EH (cell line): Measurements from ENCODE around the gene KIF26B.

ENCODE experiments used
- DNase-seq: peaks from one replicate; pipeline ENCODE4 v3.0.0-alpha.2; 2015; ENCODE audit warnings: low read depth

The KIF26B gene

DNA sequence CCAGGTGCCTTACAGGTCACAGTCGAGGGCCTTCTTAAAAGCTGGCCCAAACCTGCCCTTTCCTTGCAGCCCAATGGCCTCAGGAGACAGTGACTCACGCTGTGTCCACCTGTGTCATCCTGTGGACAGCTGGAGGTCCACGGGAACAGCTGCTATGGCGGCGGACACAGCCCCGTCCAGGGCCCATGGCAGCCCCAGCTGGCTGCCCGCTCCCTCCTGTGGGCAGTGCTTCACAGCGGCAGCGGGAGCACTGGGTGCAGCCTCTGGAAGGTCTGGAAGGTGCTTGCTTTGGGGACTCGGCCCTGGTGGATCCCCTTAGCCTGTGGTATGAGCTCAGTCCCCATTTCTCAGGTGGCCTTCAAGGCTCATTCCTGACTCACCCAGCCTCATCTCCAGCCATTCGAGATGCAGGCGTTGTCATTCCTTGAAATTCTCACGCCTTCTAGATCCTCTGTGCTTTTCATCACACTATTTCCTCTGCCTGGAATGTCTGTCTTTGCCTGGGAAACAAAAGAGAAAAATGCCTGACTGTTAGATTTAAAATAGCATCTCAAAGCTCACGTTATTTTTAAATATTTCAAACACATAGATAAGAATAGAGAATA is 86.8 kb downstream of the KIF26B start:
- no peak for DNase-seq

DNA sequence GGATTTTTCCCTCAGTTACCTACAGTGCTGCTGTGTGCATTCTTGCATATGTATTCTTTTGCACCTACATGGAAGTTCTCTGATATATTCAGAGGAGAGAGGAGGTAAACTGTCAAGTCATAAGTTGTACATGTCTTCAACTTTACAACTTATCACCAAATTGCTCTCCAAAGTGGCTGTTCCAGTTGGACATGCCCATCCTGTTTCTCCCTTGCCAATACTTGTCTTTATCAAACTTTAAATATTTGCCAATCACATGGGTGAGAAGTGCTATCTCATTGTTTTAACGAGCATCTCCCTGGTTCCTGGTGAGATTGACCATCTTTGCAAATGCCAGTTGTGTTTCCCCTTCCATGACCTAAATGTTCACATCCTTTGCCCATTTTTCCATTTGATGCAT is 88.2 kb downstream of the KIF26B start:
- no peak for DNase-seq

DNA sequence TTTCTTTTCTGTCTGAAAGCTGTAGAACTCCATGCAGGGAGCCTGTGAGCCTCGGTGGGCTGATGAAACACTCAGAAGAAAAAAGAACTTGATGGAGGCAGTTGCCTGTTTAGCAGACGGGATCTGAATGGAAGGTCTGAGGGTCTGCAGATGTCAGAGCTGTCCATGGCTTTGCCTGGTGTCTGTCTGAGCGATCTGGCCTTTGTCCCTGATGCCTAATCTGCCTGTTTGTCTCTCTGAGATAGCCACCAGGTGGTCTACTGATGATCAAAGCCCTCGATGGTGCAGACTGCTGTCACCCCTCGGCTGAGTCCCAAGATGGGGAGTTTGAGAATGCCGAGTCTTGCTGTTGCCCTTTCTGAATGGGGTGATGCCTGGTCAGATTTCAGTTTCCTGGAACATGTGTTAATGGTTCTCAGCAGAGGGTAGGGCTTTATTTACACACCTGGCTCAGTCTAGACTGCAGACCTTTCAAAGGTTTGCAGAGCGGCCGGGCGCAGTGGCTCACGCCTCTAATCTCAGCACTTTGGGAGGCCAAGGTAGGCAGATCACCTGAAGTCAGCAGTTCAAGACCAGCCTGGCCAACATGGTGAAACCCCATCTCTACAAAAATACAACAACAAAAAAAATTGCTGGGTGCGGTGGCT is 90.4 kb downstream of the KIF26B start:
- no peak for DNase-seq

DNA sequence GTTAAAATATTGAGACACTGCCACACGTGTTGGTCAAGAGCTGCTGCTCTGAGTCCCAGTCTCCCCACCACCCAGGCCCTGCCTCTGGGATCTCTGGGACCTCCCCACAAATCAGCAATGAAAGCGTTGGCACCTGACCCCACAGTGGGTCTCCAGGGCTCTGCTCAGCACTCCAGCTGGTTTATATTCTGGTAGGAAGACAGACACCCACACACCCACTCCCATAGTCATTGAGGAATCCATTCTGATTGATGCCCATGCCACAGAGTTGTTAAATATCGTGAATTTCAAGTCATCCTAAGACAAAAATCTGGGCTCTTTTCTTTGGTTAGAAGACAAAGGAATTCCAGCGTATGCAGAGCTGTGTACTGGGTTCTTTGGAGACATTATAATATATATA is 91.6 kb downstream of the KIF26B start:
- DNase-seq, result no peak

DNA sequence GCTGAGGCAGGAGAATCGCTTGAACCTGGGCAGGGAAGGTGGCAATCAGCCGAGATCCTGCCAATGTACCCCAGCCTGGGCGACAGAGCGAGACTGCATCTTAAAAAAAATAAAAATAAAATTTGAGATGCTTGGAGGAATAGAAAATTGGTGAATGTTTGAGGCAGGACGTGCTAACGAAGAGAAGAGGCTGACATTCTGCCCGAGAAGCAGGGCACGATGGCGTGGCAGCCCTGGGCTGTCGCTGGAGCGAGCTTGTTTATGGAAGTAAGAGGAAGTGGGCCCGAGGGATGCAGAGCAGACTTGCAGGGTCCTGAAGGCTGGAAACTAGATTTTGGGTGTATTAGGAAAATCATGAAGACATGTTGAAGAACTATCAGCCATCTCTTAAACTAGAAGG is 92.6 kb downstream of the KIF26B start:
- no peak for DNase-seq

DNA sequence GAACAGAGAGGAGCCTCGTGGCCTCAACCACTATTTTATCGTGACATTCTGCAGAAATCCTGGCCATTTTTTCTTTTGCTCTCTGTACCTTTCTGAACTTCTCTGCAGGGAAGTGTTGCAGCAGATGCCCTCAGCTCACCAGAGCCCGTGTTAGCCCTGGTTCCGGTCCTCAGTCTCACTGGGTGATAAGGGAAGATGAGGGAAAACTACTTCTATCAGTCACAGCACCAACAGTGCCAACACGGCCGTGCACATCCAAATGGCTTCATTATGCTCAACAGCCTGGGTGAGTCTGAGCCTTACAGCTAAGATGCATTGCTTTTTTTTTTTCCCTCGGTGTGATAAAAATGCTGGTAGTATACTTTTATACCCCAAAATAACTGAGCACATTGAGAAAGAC is 93.0 kb downstream of the KIF26B start:
- no peak for DNase-seq

DNA sequence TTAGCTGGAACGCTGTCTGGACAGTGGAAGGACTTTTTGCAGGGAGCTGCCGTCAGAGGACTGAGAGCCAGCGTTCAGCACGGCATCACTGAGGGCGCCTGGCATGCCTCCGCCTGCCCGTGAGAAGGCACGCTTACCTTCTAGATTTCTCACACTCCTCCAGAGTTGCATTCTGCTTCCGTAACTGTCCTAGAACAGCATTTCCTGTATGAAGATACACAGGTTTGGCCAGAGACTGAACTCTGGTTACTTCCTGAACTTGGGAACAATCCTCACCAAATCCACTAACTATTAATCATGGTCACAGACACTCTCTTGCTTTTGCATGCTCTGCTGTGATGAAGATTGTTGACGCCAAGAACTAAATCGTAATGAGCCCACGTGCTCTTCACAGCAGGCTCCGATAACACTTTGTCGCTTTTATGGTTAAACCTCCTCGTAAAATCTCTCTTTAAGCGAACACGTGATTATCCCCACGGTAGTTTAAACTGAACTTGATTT is 93.5 kb downstream of the KIF26B start:
- no peak for DNase-seq

DNA sequence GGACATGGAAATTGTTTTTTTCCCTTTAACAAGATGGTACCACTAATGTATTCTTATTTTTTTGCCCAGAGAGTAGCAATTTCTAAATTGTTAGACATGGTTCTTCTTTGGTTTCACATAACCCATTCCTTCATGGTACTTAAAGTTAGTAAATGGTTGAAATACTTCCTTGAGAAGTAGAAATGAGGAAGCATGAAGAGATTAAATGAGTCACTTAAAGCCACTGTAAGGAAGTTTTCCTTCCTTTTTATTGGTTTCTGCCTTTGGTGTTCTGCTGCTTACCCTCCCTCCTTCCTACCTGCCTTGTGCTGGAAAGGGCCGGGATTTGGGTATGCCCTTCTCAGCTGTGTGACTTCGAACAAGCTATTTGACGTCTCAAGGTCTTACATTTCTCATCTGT is 101.0 kb downstream of the KIF26B start:
- no peak for DNase-seq

DNA sequence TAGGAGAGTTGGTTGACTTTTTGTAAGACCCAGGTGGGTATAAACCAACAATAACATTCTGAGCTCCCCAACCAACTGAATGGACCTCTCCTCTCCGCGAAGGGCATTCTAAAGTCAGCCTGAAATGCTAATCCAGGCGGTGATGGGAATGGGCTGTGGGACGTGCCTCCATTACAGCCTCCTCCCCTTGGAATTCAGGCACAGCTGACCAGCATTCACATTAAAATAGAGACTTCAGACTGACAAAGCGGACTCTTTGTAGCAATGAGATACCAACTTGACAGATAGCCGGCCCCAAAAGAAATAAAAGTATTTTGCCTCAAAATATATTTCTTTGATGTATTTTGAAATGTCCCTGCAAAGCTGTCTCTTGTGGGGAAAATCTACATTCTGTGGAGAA is 101.7 kb downstream of the KIF26B start:
- no peak for DNase-seq

DNA sequence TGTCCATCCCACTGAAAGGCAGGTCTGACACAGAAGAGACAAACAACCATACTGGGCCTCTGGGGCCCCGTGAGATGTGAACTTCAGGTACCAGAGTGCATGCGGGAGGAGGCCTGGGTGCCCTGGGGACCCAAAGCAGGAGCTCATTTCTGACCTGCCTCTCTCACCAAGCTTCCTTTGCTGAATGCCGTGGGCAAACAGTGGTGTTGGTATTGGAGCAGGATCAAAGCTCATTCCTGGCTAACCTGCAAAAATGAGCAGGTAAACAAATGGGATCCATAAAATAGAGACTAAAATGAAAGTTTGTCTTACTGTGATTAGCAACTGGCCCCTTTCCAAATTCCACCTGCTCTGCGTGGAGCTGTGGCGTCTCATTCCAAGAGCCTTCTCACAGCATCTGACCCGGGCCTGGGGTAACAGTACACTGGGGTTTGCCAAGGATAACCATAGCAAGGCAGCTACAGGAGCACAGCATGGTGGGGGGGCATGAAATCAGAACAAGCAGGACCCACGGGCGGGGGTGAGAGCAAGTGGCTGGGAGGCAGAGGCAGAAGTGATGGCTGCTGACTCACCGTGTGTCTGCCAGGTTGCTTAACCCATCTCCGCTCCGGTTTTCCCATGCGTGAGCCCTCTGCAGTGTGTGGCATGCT is 103.6 kb downstream of the KIF26B start:
- no peak for DNase-seq

DNA sequence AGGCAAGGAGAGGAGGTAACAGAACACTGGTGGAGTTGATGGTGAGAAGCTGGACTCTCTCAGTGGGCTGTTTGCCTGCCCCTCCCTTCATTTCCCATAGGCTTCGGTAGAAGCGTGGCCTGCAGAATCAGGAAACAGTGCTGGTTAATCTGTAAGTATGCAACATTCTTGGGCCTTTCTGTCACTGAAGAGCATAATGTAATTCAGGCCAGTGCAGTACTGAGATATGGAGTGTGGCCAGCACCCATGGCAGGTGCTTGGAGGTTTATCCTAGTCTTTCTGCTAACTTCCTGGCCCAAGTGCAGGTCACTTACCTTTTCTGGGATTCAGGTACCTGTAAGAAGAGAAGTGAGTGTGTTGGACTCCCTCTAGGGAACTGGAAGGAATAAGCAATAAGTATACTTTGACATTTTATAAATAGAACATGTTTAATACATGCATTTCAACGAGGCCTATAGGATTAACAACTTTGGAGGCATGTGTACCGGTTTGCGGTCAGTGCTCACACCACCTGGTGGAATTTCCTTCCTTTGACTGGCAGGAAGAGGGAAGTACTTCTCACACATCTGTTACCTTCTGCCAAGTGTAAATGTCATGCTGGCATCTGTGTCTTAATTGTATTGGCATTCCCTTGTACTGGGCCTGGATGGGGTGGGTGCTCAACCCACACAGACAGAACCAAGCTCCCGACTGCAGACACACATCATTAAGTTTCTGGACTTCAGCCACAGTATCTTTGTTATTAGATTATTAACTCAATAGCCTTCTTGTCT is 105.5 kb downstream of the KIF26B start:
- no peak for DNase-seq

DNA sequence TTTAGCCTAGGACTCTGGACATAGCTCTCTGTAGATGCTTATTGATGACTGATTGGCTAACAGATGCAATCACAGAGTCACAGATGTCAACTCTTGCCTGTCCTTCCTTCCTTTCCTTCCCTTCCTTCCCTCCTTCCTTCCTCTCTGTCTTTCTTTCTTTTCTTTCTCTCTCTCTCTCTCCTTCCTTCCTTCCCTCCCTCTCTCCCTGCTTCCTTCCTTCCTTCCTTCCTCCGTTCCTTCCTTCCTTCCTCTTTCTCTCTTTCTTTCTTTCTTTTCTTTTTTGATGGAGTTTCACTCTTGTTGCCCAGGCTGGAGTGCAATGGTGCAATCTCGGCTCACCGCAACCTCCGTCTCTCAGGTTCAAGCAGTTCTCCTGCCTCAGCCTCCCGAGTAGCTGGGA is 106.1 kb downstream of the KIF26B start:
- no peak for DNase-seq

DNA sequence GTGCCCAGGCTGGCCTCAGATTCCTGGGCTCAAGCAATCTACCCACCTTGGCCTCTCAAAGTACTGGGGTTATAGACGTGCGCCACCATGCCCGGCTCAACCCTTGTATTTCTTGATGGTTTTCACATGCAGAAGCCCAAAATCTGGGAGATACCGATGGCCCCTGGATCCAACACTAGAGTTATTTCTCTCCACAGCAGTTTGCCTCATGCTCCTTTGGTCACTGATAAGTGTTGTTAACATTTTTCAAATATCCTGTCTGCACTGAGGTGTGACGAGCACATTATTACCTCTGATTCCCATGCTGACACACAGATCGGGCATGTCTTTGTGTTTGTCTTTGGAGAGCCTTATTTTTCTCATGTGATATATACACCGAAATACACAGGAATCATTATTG is 107.0 kb downstream of the KIF26B start:
- DNase-seq, result no peak

DNA sequence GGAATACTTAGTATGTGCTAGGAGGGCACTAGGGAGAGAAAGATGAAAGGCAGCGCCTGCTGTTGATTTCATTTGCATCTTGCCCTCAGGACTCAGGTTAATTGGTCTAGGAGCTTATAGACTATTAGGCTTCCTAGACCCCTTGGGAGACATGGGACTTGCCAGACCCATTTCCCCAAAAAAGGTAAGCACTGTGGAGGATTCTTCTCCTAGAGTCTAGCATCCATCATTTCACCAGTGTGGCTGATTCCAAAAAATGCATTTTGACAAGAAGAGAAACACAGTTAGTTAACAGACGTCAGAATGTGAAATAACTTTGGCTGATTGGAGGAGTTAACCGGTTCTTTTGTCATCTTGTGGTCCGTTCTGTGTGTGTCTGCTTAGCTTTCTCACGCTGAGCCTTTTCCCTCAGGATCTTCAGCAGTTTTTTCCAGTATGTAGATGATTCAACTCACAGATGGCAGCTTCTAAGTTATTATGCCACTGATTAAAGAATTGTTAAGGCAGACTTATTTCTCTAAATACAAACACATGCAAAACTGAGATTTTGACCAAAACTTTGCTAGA is 108.8 kb downstream of the KIF26B start:
- peak; percentile 28 for DNase-seq

DNA sequence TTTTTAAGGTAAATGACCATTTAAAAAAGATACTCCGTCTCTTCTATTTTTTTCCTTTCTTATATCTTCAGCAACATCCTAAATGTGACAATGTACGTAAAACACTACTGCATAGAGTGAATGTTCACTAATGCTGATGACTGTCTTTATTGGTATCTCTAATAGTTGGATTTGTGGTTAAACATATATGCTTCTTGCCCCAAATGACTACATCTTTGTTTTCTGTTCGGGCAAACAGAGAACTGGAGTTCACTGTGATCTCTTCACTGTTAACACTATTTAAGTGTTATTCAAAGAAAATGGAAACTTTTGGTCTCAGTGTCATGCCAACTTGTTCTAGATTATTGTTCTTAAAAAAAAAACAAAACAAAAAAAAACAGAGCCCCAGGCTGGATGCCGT is 109.4 kb downstream of the KIF26B start:
- DNase-seq, result no peak

DNA sequence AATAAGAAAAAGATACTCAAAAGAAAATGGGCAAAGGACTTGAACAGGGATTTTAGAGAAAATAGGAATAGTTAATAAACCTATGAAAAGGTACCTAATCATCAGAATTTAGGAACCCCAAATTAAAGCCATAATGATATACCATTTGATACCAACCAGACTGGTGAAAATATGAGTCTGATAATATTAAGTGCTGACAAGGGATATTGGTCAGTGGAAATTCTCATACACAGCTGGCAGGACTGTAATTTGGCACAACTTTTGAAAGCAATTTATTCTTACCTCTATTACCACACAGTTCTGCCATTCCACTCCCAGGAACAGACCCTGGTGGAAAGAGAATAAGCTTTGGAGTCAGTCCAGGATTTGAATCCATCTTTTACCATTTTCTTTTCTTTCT is 111.3 kb downstream of the KIF26B start:
- DNase-seq, result no peak

DNA sequence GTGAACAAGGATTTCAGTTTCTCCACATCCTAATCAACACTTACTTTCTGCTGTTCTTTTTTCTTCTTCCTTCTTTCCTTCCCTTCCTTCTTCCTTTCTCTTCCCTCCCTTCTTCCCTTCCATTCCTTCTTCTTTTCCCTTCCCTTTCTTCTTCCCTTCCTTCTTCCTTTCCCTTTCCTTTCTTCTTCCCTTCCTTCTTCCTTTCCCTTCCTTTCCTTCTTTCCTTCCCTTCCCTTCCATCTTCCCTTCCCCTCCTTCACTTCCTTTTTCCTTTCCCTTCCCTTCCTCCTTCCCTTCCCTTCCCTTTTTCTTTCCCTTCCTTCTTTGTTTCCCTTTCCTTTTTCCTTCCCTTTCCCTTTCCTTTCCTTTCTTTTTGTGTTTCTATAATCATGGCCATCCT is 115.3 kb downstream of the KIF26B start:
- DNase-seq, result no peak

DNA sequence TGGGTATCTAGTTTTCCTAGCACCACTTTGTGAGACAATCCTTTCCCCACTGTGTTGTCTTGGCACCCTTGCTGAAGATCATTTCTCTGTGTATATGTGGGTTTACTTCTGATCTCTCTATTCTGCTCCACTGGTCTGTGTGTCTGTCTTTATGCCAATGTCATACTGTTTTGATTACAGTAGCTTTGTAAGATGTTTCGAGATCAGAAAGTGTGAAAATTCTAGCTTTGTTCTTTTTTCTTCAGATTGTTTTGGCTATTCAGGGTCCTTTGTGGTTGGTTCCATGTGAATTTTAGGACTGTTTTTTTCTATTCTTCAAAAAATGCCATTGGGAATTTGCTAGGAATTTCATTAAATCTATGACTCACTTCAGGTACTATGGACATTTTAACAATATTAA is 116.2 kb downstream of the KIF26B start:
- DNase-seq, result no peak

DNA sequence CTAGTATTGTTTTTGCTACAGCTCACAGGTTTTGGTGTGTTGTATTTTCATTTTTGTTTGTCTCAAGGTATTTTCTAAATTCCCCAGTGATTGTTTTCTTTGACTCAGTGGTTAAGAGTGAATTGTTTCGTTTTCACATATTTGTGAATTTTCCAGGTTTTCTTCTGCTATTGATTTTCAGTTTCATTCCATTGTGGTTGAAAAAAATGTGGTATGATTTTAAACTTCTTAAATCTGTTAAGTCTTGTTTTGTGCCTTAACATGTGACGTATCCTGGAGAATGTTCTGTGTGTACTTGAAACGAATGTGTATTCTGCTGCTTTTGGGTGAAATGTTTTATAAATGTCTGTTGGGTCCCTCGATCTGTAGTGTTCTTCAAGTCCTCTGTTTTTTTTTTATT is 117.9 kb downstream of the KIF26B start:
- no peak for DNase-seq

DNA sequence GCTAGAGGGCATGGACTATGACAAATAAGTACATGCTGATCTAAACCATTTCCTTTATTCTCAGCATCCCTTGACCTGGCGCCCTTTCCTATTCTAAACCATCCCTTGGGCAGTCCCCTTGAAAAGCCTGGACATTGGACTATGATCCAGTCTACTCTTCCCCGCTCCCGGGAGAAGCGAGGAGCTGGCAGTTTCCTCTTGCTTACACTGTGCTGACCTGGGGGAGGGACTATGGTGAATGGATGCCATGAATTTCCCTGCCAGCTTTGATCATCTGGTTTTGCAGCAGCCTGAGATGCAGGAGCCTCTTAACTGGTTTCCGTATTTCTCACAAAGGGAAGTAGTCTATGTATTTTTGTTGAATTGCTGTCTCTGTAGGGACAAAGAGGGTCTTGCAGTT is 121.7 kb downstream of the KIF26B start:
- DNase-seq, result no peak

DNA sequence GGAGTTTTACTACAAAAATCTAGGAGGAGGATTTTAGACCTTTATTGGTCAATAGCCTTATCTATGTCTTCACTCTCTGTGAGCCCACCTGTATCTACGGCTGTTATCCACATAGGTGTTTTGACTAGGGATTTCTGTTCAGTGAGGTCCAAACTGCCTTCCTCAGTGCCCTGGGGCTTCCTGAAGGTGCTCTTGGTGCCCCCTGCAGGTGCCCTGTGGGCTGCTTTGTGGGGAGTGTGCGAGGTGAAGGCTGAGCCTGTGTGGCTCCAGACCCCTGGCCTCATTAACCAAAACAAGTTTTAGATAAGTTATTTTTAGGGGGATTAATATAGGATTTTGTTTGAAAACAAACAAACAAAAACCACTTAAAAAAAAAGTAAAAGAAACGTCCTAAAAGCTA is 122.5 kb downstream of the KIF26B start:
- DNase-seq, result no peak

DNA sequence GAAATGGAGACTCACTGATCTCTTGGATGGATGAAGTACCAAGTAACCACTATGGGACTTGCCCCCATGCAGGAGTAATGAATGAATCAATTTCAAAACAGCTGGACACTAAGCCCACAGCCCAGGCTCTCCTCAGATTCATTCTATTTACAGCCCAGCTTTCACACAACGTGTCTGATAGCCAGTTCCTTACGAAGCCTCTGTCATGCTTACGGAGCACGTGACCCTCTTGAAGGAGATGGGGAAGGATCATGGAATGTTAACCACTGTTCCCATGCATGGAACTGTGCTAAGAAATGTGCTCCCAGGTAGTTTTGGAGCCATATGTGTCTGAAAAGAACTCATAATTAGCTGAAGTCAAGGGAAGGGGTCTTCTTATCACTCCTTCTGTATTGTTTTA is 124.1 kb downstream of the KIF26B start:
- no peak for DNase-seq

DNA sequence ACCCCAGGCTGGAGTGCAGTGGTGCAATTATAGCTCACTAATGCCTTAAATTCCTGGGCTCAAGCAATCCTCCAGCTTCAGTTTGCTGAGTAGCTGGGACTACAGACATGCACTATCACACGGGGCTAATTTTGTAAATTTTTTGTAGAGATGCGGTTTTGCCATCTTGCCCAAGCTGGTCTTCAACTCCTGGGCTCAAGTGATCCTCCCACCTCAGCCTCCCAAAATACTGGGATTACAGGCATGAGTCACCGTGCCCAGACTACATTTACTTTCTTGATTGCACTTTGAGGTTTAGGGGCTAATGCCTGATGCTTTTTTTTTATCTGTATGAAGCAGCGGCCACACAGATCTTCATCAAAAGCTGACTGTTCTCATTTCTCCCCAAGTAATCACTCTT is 124.6 kb downstream of the KIF26B start:
- DNase-seq, result peak; percentile 16
